DMS114 treated with DMSO at 0.1 percent for 48 hours (cell line): ENCODE results near the gene MARK2.

Experiments used
- DNase-seq: peaks from one replicate; lab custom pipeline; 2025; ENCODE audit not compliant: unreplicated experiment; lab: John Stamatoyannopoulos, UW

Gene MARK2

GRCh38 chr11:63920126-63920938 is 81.4 kb downstream of the MARK2 start:
- no peak for DNase-seq

DNA sequence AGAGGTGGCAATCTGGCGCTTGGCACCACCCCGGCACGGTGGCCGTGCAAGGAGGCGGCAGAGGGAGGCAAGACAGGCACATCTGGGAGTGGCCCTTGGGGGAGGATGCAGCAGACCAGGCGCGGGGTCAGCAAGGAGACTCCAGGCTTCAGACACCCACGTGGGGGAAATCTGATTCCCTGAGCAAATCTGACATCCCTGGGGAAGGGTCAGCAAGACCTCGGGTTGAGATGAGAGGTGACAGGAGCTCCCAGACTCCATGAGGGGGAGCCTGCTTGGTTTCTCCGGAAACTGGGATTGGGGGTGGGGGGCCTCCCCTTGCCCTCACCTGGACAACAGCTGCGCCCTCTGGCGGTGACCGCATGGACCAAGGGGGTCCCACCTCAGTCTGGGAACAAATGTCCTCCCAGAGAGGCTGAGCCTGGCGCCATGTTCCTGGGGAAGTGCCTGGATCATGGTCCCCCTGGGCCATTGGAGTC is 82.1 kb downstream of the MARK2 start:
- no peak for DNase-seq

- DNase-seq = no peak
Measured at GRCh38 chr11:63922673-63923192, 83.8 kb downstream of the MARK2 start.

- no peak for DNase-seq
Measured at GRCh38 chr11:63923319-63923718, 84.4 kb downstream of the MARK2 start.

DNA sequence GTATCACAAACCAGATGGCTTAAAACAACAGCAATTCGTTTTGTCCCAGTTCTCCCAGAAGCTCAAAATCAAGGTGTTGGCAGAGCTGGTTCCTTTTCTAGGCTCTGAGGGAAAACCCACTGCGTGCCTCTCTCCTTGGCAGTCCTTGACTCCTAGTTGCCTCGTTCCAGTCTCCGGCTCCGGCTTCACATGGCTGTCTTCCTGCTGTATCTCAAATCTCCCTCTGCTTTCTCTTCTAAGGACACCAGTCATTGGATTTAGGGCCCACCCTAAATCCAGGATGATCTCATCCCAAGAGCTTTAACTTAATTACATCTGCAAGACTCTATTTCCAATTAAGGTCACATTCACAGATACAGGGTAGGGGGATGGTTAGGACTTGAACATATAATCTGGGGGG is 90.7 kb downstream of the MARK2 start:
- no peak for DNase-seq

DNA sequence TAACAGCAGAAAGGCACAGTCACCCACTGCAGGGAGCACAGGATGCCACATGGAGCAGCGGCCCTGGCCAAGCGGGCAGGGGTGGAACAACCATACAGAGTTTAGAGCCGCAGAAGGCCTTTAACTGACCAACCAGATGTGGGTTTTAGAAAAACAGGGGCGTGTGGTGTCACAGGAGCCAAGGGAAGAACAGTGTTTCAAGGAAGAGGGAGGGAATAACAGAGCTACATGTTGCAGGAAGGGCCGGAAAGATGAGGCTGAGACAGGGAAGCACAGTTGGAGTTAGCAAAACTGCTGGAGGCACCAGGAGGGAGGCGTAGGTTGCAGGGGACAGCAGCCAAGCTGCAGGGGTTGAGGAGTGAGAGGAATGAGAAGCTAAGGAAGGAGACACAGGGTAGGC is 92.1 kb downstream of the MARK2 start:
- no peak for DNase-seq

- no peak for DNase-seq
Measured at GRCh38 chr11:63931876-63932275, 93.0 kb downstream of the MARK2 start.

DNA sequence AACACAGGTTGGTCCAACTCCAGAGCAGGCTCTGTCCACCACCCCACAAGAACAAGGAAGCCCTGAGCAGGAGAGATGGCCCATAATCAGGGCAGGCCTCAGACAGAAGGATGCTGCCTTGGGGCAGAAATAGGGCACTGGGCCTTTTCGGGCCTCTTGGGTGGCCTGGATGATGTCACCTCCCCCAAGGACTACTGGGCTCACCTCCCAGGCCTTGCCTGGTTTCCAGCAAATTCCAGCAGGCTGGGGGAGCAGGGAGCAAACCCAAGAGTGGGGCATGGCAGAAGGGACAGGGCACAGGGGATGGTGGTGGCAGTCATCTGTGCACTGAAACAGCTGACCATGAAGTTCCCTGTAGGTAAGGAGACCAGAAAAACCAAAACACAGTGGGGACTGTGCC is 94.5 kb downstream of the MARK2 start:
- no peak for DNase-seq

GRCh38 chr11:63937713-63938478 is 99.0 kb downstream of the MARK2 start:
- DNase-seq = no peak

- peak; percentile 87 for DNase-seq
Measured at GRCh38 chr11:63938479-63939396, 99.8 kb downstream of the MARK2 start, which contains the start of gene NAA40. Gene NAA40, plus strand, starts transcription at chr11:63939002. Its CDS starts 95 bp downstream, at chr11:63939097.

DNA sequence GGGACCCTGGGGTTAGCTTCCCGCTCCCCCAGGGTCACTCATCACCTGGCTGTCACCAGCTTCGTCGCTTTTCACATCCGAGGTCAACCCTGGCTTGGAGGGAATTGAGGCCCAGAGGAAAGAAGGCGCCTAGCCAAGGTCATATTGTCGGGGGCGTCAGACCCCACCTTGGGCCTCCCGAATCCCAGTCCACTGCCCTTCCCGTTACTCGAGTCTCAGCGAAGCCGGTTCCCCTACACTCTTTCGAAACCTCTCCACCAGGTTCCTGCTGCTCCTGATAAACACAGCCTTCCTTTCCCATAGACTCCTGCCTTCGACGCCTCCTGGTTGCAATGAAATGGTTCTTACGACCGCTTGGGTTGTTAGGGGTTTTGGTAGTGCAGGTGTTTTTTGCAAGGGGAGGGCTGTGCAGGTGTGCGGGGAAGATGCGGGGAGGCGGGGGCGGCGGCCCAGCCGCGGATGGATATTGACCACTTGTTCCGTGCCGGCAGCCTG is 100.5 kb downstream of the MARK2 start:
- no peak for DNase-seq

GRCh38 chr11:63940786-63941185 is 101.9 kb downstream of the MARK2 start:
- no peak for DNase-seq

DNA sequence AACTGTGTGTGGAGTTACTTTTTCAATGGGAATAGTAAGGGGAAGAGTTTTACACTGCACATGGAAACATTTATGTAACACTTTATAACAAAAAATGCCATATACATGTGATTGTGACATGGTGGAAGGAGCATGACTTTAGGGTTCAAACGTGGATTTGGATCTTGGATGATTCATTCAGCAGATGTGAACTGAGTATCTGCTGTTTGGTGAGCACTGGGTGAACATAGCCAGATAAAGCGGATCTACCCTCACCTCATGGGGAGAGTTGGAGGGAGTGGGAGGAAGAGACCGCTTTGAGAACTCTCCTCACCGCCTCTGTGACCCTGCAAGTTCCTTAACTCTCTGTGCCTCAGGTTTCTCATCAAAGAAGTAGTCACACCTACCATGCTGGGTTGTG is 103.0 kb downstream of the MARK2 start:
- no peak for DNase-seq

DNA sequence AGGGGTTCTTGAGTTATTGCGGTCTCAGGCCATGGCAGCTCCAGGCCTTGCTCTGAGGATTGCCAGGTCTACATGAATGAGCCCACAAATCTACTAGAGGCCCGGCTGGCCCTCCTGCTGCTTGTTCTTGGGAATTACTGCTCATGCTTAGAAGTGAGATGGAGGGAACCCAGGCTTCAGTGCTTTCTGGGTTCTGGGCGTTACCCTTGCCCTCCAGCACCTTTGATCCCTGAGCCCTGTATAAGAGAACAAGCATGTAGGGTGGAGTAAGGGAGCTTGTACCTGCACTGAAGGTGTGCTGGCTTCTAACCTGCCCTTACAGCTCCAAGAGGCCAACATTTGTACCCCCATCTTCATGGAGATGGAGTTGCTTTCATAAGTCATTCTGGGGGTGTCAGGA is 103.9 kb downstream of the MARK2 start:
- DNase-seq = no peak

DNA sequence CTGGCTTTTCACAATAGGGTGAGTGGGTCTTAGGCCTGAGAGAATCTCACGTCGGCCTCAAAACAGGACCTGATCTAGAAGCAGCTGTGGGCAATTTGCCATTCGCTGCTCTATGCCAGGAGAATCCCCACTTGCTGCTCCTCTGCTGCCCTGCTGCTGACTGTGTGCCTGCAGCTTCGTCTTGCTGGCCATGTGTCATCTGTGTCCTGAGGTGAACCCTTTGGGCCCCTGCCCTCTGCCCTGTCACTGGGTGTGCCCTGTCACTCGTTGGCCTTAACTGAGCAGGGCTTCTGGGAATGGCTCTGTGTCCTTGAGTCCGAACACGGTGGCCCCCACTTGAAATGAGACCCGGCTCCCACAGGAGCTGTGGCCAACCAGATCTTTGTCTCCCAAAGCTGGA is 106.1 kb downstream of the MARK2 start:
- DNase-seq = no peak

- DNase-seq = peak; percentile 74
Measured at GRCh38 chr11:63945477-63946163, 106.7 kb downstream of the MARK2 start.

- DNase-seq = no peak
Measured at GRCh38 chr11:63951779-63952536, 113.0 kb downstream of the MARK2 start.

GRCh38 chr11:63952570-63952969 is 113.7 kb downstream of the MARK2 start:
- DNase-seq = no peak

DNA sequence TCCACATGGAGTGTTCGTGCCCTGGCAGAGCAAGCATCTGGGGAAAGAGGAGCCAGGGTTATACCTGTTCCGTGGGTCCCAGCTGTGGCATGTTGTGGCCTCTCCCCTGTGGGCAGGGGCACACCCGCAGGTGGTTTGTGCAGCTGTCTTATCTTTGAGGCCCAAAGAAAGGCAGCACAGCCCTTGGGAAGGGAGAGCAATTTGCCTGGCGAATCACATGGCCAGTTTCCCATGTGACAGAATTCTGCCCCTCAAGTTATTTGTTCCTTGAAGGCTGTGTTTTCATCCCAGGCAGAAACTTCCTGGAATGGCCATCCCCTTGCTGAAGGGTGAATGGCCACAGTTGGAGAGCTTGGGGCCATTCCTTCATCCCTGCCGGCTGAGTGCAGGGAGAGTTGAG is 119.1 kb downstream of the MARK2 start:
- no peak for DNase-seq
